Activated CD8-positive, alpha-beta memory T cell treated with anti-CD3 and anti-CD28 coated beads, Interleukin-2, amount 50 U/mL, for 24 hours (primary cell): ENCODE data around the gene COA7.

Source experiments
- DNase-seq: peaks from one replicate; pipeline ENCODE4 v3.0.0-alpha.2; 2020; ENCODE audit errors: extremely low read depth

COA7 gene

GRCh38 chr1:52669696-52670095, 28.5 kb downstream of the COA7 start:
- no peak for DNase-seq

DNA sequence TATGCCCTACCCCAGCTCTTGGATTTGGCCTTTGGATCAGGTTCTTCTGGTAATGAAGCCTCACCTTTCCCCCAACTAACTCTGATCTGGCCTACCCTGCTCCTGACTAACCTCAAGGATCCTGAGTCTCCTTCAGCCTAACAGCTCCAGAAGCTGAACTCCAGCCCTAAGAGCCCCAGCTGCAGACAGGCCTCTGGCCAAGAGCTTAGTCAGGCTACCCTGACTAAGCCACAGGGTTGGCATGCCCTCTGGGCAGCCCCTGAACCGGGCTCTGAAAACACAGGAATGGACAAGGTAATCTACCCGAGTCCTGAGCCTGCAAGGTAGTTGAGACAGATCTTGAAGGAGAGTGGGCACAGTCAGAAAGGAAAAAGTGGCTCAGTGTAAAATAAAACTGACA, 29.4 kb downstream of the COA7 start:
- no peak for DNase-seq

DNA sequence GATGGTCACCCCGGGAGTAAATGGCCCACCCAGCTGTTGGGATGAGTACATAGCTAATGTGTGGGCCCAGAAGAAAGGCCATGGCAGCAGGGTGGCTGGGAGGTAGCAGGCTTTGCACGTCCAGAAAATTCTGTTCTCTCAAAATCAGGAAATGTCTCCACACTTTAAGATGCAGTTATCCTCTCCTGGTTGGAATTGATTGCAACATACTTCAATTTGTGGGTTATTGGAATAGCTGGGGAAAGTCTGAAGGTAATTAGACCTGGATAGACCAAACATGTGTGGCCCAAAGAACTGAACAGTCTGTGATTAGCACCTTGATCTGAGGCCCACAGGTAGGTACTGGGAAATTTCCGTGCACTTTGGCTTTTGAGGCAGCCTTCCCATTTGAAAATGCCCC, 30.2 kb downstream of the COA7 start:
- DNase-seq: no peak

GRCh38 chr1:52667290-52667689, 30.9 kb downstream of the COA7 start:
- no peak for DNase-seq

- no peak for DNase-seq
These were observed 32.9 kb downstream of the COA7 start for GRCh38 chr1:52665006-52665941.

- DNase-seq: no peak
These were observed 34.4 kb downstream of the COA7 start for GRCh38 chr1:52663716-52664115.

DNA sequence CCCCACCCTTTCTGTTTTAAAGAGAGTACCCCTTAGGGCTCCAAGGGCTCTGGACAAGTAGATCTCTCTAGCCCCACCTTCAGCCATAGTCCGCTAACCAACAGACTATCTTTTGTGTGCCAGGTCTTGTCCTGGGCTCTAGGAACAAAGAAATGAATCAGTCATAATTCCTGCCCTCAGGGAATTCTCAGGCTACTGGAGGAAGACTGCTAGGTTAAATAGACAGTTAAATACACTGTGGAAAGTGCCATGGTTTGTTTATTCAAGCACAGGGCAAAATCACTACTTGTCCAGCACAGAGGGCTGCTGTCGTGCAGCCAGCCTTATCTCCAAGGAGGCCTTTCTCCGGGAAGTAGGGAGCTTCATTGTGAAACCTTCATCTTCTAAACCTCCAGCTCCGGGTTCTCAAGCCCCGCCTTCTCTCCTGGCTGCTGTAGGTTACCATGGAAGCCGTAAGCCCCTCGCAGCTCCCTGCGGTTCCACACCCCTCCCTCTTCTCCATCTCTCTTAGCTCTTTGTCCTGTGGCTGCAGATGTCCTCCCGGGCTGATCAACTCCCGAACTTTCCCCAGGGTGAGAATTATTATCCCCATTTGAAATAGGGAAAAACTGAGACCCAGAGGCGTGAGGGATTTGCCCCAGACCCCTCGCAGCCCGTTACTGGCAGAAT, 35.4 kb downstream of the COA7 start:
- no peak for DNase-seq

GRCh38 chr1:52660807-52661206, 37.3 kb downstream of the COA7 start:
- no peak for DNase-seq

DNA sequence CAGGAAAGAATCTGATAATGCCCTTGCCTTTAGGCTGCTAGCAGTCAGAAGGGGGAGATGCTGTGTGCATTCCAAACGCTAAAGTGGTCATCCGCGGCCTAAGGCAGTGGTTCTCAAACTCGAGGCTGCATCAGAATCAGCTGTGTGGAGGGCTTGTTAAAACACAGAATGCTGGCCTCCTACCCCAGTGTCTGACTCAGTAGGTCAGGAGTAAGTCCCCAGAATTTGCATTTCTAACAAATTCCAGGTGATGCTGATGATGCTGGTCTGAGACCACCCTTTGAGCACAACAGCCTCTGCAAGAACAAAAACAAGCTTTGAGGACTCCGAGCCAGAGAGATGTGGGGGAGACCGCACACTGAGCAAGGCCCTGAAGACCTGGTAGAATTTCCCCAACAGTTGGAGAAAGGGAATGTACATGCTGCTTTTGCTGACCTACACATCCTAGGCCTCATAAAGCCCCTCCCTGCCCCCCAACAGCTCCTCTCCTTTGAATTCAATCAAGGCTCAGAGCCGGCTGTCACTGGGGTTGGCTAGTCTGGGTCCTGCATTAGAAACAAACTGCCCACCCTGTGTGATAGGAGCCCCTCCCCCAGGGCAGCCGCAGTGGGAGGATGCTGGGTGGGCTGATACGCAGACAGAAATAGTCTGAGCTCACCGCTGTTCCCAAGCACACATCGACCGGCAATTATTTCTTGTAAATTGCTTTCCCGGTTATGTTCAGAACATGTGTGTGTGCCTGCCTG, 38.1 kb downstream of the COA7 start:
- DNase-seq: no peak

DNA sequence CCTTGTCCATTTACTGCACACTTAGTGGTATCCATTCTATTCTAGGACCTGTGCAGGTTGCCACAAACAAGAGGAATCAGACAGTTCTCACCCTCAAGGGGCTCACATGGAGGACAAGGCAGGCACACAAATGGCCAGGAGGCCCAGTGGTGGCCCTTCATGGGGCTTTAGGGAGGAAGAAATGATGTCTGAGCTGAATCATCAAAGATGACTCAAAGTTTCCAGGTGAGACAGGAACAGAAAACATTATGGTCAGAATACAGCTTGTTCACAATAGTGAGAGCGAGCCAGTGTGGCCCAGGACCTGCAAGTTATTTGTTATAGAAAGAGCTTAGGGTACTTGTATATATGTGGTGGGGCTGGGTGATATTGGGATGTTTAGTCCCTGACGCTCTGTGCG, 38.8 kb downstream of the COA7 start:
- DNase-seq: no peak

DNA sequence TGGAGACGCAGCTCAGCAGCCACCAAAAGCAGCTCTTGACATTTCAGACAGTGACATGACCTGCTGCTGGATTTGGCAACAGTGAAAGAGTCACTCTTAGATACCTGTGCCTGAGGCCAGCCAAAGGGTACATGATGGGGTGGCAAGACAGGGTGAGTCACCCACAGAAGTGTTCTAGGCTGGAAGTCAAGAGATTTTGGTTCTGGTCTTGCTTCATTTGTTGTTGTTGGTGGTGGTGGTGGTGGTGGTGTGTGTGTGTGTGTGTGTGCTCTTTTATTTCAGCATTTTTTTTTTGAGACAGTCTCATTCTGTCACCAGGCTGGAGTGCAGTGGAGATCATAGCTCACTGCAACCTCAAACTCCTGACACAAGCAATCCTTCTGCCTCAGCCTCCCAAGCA, 39.4 kb downstream of the COA7 start:
- DNase-seq: no peak

DNA sequence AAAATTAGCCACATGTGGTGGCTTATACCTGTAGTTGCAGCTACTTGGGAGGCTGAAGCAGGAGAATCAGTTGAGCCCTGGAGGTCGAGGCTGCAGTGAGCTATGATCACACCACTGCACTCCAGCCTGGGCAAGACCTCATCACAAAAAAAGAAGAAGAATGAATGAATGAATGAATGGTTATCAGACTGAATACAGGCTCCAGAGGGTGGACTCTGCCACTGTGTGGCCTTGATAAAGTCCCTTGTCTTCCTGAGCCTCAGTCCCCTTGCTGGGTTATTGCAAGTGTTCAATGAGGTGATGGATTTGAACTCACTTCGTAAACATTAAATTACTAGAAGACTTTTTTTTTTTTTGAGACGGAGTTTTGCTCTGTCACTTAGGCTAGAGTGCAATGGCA, 40.4 kb downstream of the COA7 start:
- DNase-seq: no peak

DNA sequence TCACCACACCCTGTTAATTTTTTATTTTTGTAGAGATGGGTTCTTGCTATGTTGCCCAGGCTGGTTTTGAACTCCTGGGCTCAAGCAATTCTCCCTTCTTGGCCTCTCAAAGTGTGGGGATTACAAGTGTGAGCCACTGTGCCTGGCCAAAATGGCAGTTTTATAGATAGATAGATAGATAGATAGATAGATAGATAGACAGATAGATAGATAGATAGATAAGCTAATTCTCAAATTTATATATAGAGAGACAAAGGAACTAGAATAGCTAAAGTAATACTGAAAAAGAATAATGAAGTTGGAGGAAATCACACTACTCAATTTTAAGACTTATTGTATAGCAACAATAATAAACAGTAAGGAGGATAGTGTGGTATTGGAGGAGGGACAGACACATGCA, 44.1 kb downstream of the COA7 start:
- no peak for DNase-seq

DNA sequence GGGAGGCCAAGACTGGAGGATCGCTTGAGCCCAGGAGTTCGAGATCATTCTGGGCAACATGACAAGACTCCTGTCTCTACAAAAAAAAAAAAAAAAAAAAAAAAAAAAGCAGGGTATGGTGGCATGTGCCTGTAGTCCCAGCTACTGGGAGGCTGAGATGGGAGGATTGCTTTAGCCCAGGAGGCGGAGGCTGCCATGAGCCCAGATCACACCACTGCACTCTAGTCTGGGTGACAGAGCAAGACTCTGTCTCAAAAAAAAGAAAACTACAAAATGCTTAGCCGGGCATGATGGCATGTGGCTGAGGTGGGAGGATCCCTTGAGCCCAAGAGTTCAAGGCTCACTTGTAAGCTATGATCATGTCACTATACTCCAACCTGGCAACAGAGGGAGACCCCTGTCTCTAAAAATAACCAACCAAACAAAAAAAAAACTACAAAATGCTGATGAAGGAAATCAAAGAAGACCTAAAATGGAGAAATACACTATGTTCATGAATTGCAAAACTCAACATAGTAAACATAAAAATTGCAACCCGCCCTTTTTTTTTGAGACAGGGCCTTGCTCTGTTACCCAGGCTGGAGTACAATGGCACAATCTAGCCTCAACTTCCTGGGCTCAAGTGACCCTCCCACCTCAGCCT, 44.8 kb downstream of the COA7 start:
- DNase-seq: no peak

DNA sequence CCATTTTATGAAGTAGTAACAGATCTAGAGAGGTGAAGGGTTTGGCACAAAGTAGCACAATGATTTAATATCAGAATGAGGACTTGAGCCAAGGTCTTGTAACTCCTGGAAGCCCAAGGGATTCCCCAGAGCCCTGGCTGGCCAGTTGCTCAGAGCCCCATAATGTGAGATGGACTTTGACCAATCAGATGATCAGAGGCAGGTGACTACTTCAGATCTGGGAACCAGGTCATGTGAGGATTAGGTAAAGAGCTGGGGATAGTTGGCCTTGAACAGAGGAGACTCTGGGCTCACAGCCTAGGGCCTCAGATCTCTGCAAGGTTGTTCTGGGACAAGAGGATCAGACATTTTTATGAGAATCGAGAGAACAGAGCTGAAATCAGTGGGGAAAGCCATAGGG, 46.2 kb downstream of the COA7 start:
- no peak for DNase-seq

GRCh38 chr1:52645261-52645660, 52.9 kb downstream of the COA7 start:
- no peak for DNase-seq

DNA sequence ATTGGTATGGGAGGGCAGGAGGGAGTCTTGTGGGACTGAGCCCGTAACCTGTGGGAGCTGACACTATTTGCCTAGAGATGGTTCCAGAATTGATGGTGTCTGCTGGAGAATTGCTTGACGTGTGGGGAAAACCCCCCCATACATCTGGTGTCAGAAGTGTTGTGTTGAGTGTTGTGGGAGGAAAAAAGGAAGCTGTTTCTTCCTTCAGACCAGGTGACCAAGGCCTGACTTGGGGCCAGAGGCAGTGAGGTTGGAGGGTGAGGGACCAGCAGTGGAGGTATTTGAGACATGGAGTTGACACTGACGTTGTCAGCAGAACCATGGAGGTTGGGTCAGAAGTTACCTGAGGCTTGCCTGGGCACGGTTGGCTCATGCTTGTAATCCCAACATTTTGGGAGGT, 56.8 kb downstream of the COA7 start:
- DNase-seq: no peak

DNA sequence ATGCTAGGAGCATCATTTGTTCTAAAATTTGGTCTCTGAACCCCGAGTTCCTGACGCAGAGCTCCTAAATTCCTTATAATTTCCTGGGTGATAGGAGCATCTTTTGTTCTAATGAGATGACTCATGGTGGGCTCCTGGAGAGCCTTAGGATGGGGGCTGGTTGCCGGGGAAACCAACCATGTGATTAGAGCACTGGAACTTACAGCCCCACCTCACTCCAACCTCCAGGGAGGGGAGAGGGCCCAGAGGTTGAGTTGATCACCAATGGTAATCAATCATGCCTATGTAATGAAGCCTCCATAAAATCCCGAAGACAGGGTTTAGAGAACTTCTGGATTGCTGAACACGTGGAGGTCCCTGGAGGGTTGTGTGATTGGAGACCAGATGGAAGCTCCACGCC, 57.5 kb downstream of the COA7 start:
- no peak for DNase-seq

DNA sequence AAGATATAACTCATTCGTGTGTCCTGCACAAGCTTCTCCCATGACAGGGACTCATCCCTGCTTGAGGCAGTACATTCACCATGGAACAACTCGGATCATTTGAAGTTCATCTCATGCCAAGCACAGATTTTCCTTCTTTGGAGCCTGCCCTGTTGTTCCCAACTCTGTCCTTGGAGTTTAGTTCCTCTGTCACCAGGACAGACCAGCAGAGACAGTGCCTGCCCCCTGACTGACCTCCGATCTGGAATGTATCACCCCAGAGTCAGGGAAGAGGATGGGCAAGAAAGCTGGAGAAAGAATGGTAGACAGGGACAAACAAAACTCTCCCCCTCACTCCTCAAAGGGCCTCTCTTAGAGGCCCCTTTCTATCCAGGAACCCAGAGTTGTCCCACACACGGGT, 60.2 kb downstream of the COA7 start:
- DNase-seq: no peak

GRCh38 chr1:52636721-52637695, 61.1 kb downstream of the COA7 start:
- DNase-seq: no peak
